Measurements from ENCODE around the gene SOCS6. TPM values are rescaled to one million over a fixed set of nuclear protein-coding genes. Genes with fewer than 3 reads are reported as not detected.
A peak's percentile ranks its signal among the peaks of the same experiment; 100 is the strongest.

SOCS6 gene
- total RNA-seq, 1 donor from 2014 or later = 29.3 TPM

DNA sequence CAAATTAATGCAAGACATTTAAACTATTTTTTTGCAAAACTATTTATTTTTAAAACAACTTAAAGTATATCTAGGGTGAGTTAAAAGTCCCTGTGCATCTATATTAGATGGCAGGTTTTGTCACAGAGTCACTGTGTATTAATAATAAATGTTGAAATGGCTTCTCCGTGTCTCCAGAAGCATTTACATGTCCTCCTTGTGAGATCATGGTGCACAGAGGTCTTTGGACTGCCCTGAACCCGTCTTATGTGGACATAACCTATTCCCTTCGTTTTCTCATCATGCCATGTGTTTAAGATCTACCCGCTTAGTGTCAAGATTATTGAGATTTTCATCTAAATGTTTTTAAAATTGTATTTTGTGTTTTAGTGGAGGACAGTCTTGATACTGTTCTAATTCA, 39.3 kb downstream of the SOCS6 start:
- TF ChIP-seq, protein P1, sequence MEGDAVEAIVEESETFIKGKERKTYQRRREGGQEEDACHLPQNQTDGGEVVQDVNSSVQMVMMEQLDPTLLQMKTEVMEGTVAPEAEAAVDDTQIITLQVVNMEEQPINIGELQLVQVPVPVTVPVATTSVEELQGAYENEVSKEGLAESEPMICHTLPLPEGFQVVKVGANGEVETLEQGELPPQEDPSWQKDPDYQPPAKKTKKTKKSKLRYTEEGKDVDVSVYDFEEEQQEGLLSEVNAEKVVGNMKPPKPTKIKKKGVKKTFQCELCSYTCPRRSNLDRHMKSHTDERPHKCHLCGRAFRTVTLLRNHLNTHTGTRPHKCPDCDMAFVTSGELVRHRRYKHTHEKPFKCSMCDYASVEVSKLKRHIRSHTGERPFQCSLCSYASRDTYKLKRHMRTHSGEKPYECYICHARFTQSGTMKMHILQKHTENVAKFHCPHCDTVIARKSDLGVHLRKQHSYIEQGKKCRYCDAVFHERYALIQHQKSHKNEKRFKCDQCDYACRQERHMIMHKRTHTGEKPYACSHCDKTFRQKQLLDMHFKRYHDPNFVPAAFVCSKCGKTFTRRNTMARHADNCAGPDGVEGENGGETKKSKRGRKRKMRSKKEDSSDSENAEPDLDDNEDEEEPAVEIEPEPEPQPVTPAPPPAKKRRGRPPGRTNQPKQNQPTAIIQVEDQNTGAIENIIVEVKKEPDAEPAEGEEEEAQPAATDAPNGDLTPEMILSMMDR (IDR thresholded peaks at IDR 0.05; ENCODE audit: unreplicated experiment) = no peak
- H3K27ac Mint-ChIP-seq = no peak overlapping the region
- H3K4me1 Mint-ChIP-seq = no peaks in the 10 kb centered on the region
- no peak overlapping the region for H3K4me3 Mint-ChIP-seq
- peaks cover 32% of the 10 kb centered on the region for H3K36me3 Mint-ChIP-seq
- no peaks in the 10 kb centered on the region for H3K27me3 Mint-ChIP-seq (ENCODE audit: low read depth)
- H3K9me3 Mint-ChIP-seq = peaks cover 8% of the 10 kb centered on the region
- no peak for DNase-seq (ENCODE audit: low spot score in 2 of 2, unreplicated experiment in 2 of 2)

DNA sequence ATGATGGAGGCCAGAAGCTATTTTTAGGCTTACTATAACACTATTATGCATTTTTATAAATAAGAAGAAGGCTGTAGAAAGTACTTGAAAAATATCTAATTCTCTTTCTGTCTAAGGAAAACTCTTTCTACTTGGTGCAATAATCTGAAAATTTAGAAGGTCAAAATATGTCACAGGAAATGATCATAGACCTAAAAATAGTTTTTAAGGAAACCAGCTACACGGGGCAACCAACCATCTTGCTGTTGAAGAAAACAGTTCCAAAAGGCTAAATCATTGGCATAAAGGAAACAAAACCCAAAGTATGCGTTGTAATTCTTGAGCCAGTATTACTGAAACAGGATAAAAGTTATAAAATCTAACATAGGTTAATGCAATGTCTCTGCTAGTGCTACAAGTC, 40.2 kb downstream of the SOCS6 start:
- DNase-seq (ENCODE audit: low spot score in 2 of 2, unreplicated experiment in 2 of 2) = no peak
- peaks cover 5% of the 10 kb centered on the region for H3K9me3 Mint-ChIP-seq
- H3K27ac Mint-ChIP-seq = no peak overlapping the region
- no peak overlapping the region for H3K4me3 Mint-ChIP-seq
- peaks cover 32% of the 10 kb centered on the region for H3K36me3 Mint-ChIP-seq
- no peaks in the 10 kb centered on the region for H3K4me1 Mint-ChIP-seq
- TF ChIP-seq, protein P1 (IDR thresholded peaks at IDR 0.05; ENCODE audit: unreplicated experiment) = no peak
- no peaks in the 10 kb centered on the region for H3K27me3 Mint-ChIP-seq (ENCODE audit: low read depth)

DNA sequence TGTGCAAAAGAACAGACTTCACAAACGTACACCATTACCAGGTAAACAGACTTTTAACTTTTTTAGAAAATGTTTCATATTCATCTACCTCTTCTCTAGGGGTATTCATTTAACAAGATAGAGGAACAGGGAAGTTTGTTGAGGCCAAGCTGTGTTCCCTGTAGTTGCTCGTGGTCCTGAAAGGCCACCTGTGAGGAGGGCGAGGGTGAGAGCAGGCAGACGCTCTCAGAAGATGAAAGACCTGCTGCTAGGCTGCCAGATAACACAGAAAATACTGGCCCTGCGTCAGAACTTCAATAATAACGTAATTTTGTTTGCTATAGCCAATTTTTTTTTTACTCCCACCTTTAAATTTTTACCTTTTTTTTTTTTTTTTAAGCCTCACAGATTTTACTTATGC, 42.0 kb downstream of the SOCS6 start:
- Mint-ChIP-seq H3K36me3 (peaks cover 19% of the 10 kb centered on the region), H3K9me3 (peaks cover 11% of the 10 kb centered on the region), H3K27me3 (ENCODE audit: low read depth) (no peaks in the 10 kb centered on the region), H3K27ac (peak overlapping the region; percentile 13), H3K4me3 (no peak overlapping the region), H3K4me1 (no peaks in the 10 kb centered on the region)
- DNase-seq (ENCODE audit: low spot score in 2 of 2, unreplicated experiment in 2 of 2) = no peak
- TF ChIP-seq, protein P1 (IDR thresholded peaks at IDR 0.05; ENCODE audit: unreplicated experiment) = no peak

DNA sequence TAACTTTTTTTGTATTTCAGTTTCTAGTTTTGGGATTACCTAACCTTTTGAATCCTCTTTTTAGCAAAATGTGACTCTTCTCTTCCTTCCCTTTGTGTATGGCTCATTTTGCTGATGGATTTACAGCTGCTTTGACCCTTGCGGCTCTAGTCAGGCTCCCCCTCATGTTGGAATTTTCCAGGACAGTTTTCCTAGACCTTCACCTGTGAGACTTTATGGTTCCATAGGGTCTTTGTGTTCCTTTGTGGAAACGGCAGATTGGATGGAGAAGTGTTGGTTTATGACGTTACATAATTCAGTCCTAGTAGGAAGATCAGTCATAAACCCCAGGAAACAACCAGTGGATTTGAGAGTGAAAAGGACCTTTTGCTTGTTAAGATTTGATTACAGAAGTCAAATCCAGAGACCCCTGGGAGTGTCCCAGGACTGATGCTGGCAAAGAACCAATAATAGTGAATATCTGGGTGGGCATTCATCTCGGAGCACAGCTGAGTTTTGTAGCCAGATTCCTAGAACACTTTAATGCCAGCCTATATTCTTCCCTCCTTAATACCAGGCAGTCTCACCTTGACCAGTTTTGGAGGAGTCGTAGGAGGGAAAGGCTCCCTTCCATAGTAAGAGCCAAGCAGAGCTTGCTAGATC, 42.7 kb downstream of the SOCS6 start:
- peaks cover 15% of the 10 kb centered on the region for H3K36me3 Mint-ChIP-seq
- H3K9me3 Mint-ChIP-seq = peaks cover 11% of the 10 kb centered on the region
- H3K4me3 Mint-ChIP-seq = no peak overlapping the region
- TF ChIP-seq, protein P1 (IDR thresholded peaks at IDR 0.05; ENCODE audit: unreplicated experiment) = no peak
- no peaks in the 10 kb centered on the region for H3K4me1 Mint-ChIP-seq
- no peak for DNase-seq (ENCODE audit: low spot score in 2 of 2, unreplicated experiment in 2 of 2)
- H3K27ac Mint-ChIP-seq = peak overlapping the region; percentile 55
- no peaks in the 10 kb centered on the region for H3K27me3 Mint-ChIP-seq (ENCODE audit: low read depth)

DNA sequence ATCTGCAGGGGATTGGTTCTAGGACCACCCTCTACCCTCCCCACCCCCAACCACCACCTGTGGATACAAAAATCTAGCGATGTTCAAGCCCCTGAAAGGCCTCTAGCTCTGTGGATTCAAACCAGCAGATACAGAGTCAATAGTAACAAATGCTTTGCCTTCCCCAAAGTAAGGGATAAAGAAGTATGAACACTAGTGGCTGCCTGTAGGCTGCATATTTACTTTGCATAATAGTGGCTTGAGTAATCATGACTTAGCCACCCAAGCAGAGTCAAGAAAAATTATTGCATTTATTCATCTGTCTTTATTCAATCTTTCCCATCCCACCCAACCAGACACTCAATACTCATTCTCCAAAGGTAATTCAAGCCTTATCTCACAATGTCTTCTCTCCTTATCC, 43.8 kb downstream of the SOCS6 start:
- no peak for DNase-seq (ENCODE audit: low spot score in 2 of 2, unreplicated experiment in 2 of 2)
- Mint-ChIP-seq H3K4me1 (peaks cover 5% of the 10 kb centered on the region), H3K27ac (no peak overlapping the region)

More for the DNA sequence above, 43.8 kb downstream of the SOCS6 start:
- TF ChIP-seq, protein P1 (IDR thresholded peaks at IDR 0.05; ENCODE audit: unreplicated experiment) = no peak
- Mint-ChIP-seq H3K4me3 (no peak overlapping the region), H3K27me3 (ENCODE audit: low read depth) (no peaks in the 10 kb centered on the region), H3K36me3 (peaks cover 20% of the 10 kb centered on the region), H3K9me3 (peaks cover 11% of the 10 kb centered on the region)
